ENCODE data around the gene PTGES3. TPM values are rescaled to one million over a fixed set of nuclear protein-coding genes. Genes with fewer than 3 reads are reported as not detected.

Gene PTGES3
- total RNA-seq, 1 experiment from 2014 or later = 435 TPM

- no peaks in the 10 kb centered on the region for H3K27me3 Mint-ChIP-seq (ENCODE audit: low read depth)
- no peak overlapping the region for H3K9ac ChIP-seq (ENCODE audit: extremely low read depth, insufficient read length, low read length)
- no peak overlapping the region for H2AFZ ChIP-seq (ENCODE audit: low read length)
- peaks cover 8% of the 10 kb centered on the region for H3K23me2 ChIP-seq (ENCODE audit: insufficient read length, low read depth, low read length, poor library complexity, severe bottlenecking)
- H3K27ac ChIP-seq (ENCODE audit: insufficient read length, low read depth, low read length) = no peak overlapping the region
- H3K23ac ChIP-seq (ENCODE audit: insufficient read length, low read depth, low read length) = no peak overlapping the region
- no peak overlapping the region for H4K8ac ChIP-seq (replicated peaks; ENCODE audit: insufficient read length, low read depth, low read length)
- H2BK15ac ChIP-seq (ENCODE audit: low read depth, low read length) = no peak overlapping the region
- H2AK5ac ChIP-seq (ENCODE audit: insufficient read length, low read length) = no peak overlapping the region
- H4K5ac ChIP-seq (ENCODE audit: insufficient read length, low read depth, low read length) = no peak overlapping the region
- no peak overlapping the region for H2BK20ac ChIP-seq (ENCODE audit: low read depth, low read length, poor library complexity, severe bottlenecking)
- H3T11ph ChIP-seq (ENCODE audit: low read length) = no peak overlapping the region
- peaks cover 18 to 31% of the 10 kb centered on the region in 2 experiments for H3K4me1 Mint-ChIP-seq
- TF ChIP-seq CTCF (conservative IDR thresholded peaks at IDR 0.05) = no peak
- H3K4me2 ChIP-seq (ENCODE audit: insufficient read depth, insufficient read length, low read length) = peak overlapping the region; percentile 14
- no peak overlapping the region for H3K18ac ChIP-seq (ENCODE audit: insufficient read length, low read depth, low read length)
- peaks cover 0 to 3% of the 10 kb centered on the region in 2 experiments; a peak in 2 of 5 replicates for H3K9me3 Mint-ChIP-seq
- H3K36me3 Mint-ChIP-seq (ENCODE audit: insufficient read depth in 1 of 3, low read depth in 3 of 3) = peaks cover 37 to 58% (median 56%) of the 10 kb centered on the region in 3 experiments
- H3K4me1 ChIP-seq (ENCODE audit: insufficient read depth, low read length) = no peaks in the 10 kb centered on the region
- no peak overlapping the region for H2BK5ac ChIP-seq (ENCODE audit: insufficient read length, low read length)
- H3K56ac ChIP-seq (ENCODE audit: insufficient read length, low read depth, low read length) = no peak overlapping the region
- H3K27ac Mint-ChIP-seq = peak overlapping the region in 2 of 3 experiments; percentile 71 to 73; a peak in 3 of 7 replicates
- H3K4me3 Mint-ChIP-seq = peak overlapping the region; percentile 99 to 100
- peaks cover 70% of the 10 kb centered on the region; the same call in 1 of the 2 replicates for H3K79me2 ChIP-seq (ENCODE audit: insufficient read depth, low read length)
- no CpG with 5 or more reads among the region's 8 CpGs for WGBS (ENCODE audit: extremely low coverage, insufficient read length, low lambda C conversion rate)
- H4K20me1 ChIP-seq (ENCODE audit: control insufficient read depth, insufficient read depth, insufficient read length) = no peaks in the 10 kb centered on the region
- H3K27me3 ChIP-seq (ENCODE audit: insufficient read depth, low read length) = no peaks in the 10 kb centered on the region
- no peak overlapping the region for H4K91ac ChIP-seq (ENCODE audit: insufficient read length, low read depth, low read length)
- H2BK120ac ChIP-seq (ENCODE audit: low read depth, low read length, poor library complexity, severe bottlenecking) = no peak overlapping the region
- no peaks in the 10 kb centered on the region for H3K79me1 ChIP-seq (ENCODE audit: insufficient read depth, low read depth, low read length, poor library complexity, severe bottlenecking)
- no peak overlapping the region for H3K14ac ChIP-seq (ENCODE audit: insufficient read depth, low read length)
- H3K4ac ChIP-seq (ENCODE audit: low read depth, low read length) = no peak overlapping the region
- no peaks in the 10 kb centered on the region for H3K9me3 ChIP-seq (ENCODE audit: control insufficient read depth, low read depth, low read length)
- H2BK12ac ChIP-seq (ENCODE audit: insufficient read length, low read depth, low read length) = no peak overlapping the region
- DNase-seq = peak; percentile 23
Observed at GRCh38 chr12:56684745-56685359, 3.2 kb downstream of the PTGES3 start.

Measured in H9 (cell line).